Urinary bladder (tissue), 4 donors: ENCODE measurements around the gene GMDS. TPM values are rescaled to one million over a fixed set of nuclear protein-coding genes. Genes with fewer than 3 reads are reported as not detected.
A peak's percentile ranks its signal among the peaks of the same experiment; 100 is the strongest.

Experiments
- DNase-seq: peaks from one replicate; pipeline ENCODE4 v3.0.0-alpha.2; 2015; ENCODE audit errors: extremely low spot score
- H3K27ac ChIP-seq: one replicate; pipeline ENCODE4 v1.5.1; 2013; ENCODE audit warnings: low read depth, mild to moderate bottlenecking, moderate library complexity
- H3K36me3 ChIP-seq: one replicate; pipeline ENCODE4 v1.6.1; 2013; ENCODE audit warnings: mild to moderate bottlenecking, moderate library complexity; ENCODE audit not compliant: insufficient read depth
- H3K4me1 ChIP-seq: one replicate; pipeline ENCODE4 v1.6.1; 2013; ENCODE audit warnings: mild to moderate bottlenecking, moderate library complexity; ENCODE audit not compliant: insufficient read depth
- H3K4me3 ChIP-seq: one replicate; pipeline ENCODE4 v1.5.1; 2013; ENCODE audit warnings: low read depth, low read length
- WGBS: extraction: QIAGEN DNeasy Blood & Tissue Kit; methylation state at CpG from one replicate; pipeline ENCODE4 v1.1.7; 2013; 5-methylcytosine and 5-hydroxymethylcytosine counted together
- polyA plus RNA-seq: library from polyadenylated mRNA; stranded (reverse); fragments of 200-250 nt; gene quantifications from one replicate; pipeline ENCODE4 v1.2.3, GENCODE V29; 2013
- total RNA-seq: library from RNA; depleted of rRNA; stranded (reverse); fragments of >200 nt; gene quantifications from one replicate; pipeline ENCODE4 v1.2.3, GENCODE V29; 2014
- donor health status: healthy with polysubstance abuse.
- donor health status: healthy.

Gene GMDS
- total and polyA plus RNA-seq, 2 donors, result 7.5 to 10.7 TPM

GRCh38 chr6:1614448-1615150 lies 630.8 kb downstream of the GMDS start:
- no peaks in the 10 kb centered on the region for H3K36me3 ChIP-seq
- H3K4me1 ChIP-seq, result peaks cover 4% of the 10 kb centered on the region
- DNase-seq, result no peak
- peak overlapping the region; percentile 29 for H3K4me3 ChIP-seq
- no peak overlapping the region for H3K27ac ChIP-seq
- 12% methylated on average over 85 of the region's 85 CpGs for WGBS

- Histone ChIP-seq H3K4me1 (peaks cover 4% of the 10 kb centered on the region), H3K27ac (no peak overlapping the region), H3K36me3 (no peaks in the 10 kb centered on the region), H3K4me3 (peak overlapping the region; percentile 29)
- 9% methylated on average over 60 of the region's 60 CpGs for WGBS
- DNase-seq, result no peak
Observed at GRCh38 chr6:1613688-1614447, 631.5 kb downstream of the GMDS start.

GRCh38 chr6:1613346-1613687 lies 632.1 kb downstream of the GMDS start:
- no peak overlapping the region for H3K27ac ChIP-seq
- no peak overlapping the region for H3K4me3 ChIP-seq
- no peaks in the 10 kb centered on the region for H3K36me3 ChIP-seq
- peaks cover 4% of the 10 kb centered on the region for H3K4me1 ChIP-seq
- no peak for DNase-seq
- WGBS, result 25% methylated on average over 3 of the region's 3 CpGs

GRCh38 chr6:1612974-1613306 lies 632.5 kb downstream of the GMDS start:
- no peak overlapping the region for H3K4me3 ChIP-seq
- H3K27ac ChIP-seq, result no peak overlapping the region
- 23% methylated on average over 7 of the region's 7 CpGs for WGBS
- no peak for DNase-seq
- peaks cover 4% of the 10 kb centered on the region for H3K4me1 ChIP-seq
- no peaks in the 10 kb centered on the region for H3K36me3 ChIP-seq

- Histone ChIP-seq H3K36me3 (no peaks in the 10 kb centered on the region), H3K4me1 (peaks cover 4% of the 10 kb centered on the region), H3K4me3 (peak overlapping the region; percentile 74), H3K27ac (no peak overlapping the region)
- DNase-seq, result no peak
- 28% methylated on average over 10 of the region's 10 CpGs for WGBS
Observed at GRCh38 chr6:1612299-1612973, 633.0 kb downstream of the GMDS start.

GRCh38 chr6:1611572-1612298 lies 633.7 kb downstream of the GMDS start:
- Histone ChIP-seq H3K36me3 (no peaks in the 10 kb centered on the region), H3K4me1 (peaks cover 4% of the 10 kb centered on the region), H3K27ac (peak overlapping the region; percentile 77), H3K4me3 (peak overlapping the region; percentile 74)
- WGBS, result 5% methylated on average over 69 of the region's 71 CpGs
- DNase-seq, result no peak

- WGBS, result 2% methylated on average over 38 of the region's 38 CpGs
- Histone ChIP-seq H3K27ac (no peak overlapping the region), H3K4me1 (peaks cover 4% of the 10 kb centered on the region), H3K36me3 (no peaks in the 10 kb centered on the region), H3K4me3 (peak overlapping the region; percentile 74)
- no peak for DNase-seq
Observed at GRCh38 chr6:1611322-1611571, 634.2 kb downstream of the GMDS start.

- Histone ChIP-seq H3K27ac (peak overlapping the region; percentile 89), H3K36me3 (no peaks in the 10 kb centered on the region), H3K4me3 (peak overlapping the region; percentile 74), H3K4me1 (peaks cover 4% of the 10 kb centered on the region)
- 2% methylated on average over 101 of the region's 101 CpGs for WGBS
- no peak for DNase-seq
Observed at GRCh38 chr6:1610497-1611321, 634.7 kb downstream of the GMDS start.

- Histone ChIP-seq H3K4me1 (peaks cover 2% of the 10 kb centered on the region), H3K27ac (peak within 1 kb of the TSS; percentile 89), H3K36me3 (no peaks in the 10 kb centered on the region), H3K4me3 (peak within 1 kb of the TSS; percentile 74)
- no peak for DNase-seq
- under 1% methylated on average over 115 of the region's 115 CpGs for WGBS
Observed at GRCh38 chr6:1609648-1610496, 635.5 kb downstream of the GMDS start, which contains the start of gene FOXC1. FOXC1 (plus strand) TSS chr6:1609915; CDS start chr6:1610446, 531 bp downstream.

GRCh38 chr6:1609041-1609647 lies 636.3 kb downstream of the GMDS start:
- peak overlapping the region; percentile 74 for H3K4me3 ChIP-seq
- peaks cover 2% of the 10 kb centered on the region for H3K4me1 ChIP-seq
- under 1% methylated on average over 58 of the region's 58 CpGs for WGBS
- DNase-seq, result no peak
- peak overlapping the region; percentile 43 for H3K27ac ChIP-seq
- H3K36me3 ChIP-seq, result no peaks in the 10 kb centered on the region

GRCh38 chr6:1608222-1609040 lies 637.0 kb downstream of the GMDS start:
- H3K4me1 ChIP-seq, result peaks cover 2% of the 10 kb centered on the region
- no peak for DNase-seq
- H3K4me3 ChIP-seq, result peak overlapping the region; percentile 74
- 8% methylated on average over 59 of the region's 59 CpGs for whole genome bisulfite sequencing
- no peaks in the 10 kb centered on the region for H3K36me3 ChIP-seq
- H3K27ac ChIP-seq, result no peak overlapping the region
